Right cardiac atrium (tissue), 5 donors: ENCODE measurements around the gene CHN2. TPM values are rescaled to one million over a fixed set of nuclear protein-coding genes. Genes with fewer than 3 reads are reported as not detected.
"Not testable (repeated sequence)": the region's sequence is repeated elsewhere in the genome, so short reads cannot be mapped to it uniquely, and the experiment has no call there.

Experiments
- ATAC-seq, 2 donors: fragments of 200-7000 bp; cut with Tn5 transposase; one replicate each; pipeline versions ENCODE4 v1.8.0 to v1.9.1; 2020; ENCODE audit warnings: moderate library complexity in 2 of 2, mild to moderate bottlenecking in 1 of 2
- DNase-seq, 3 donors: peaks; one replicate each; pipeline ENCODE4 v3.0.0-alpha.2; 2020
- H3K27ac ChIP-seq: one replicate; pipeline ENCODE4 v1.5.1; 2013; ENCODE audit warnings: mild to moderate bottlenecking, low read length, control low read depth, moderate library complexity
- H3K27me3 ChIP-seq: one replicate; pipeline ENCODE4 v1.6.1; 2013; ENCODE audit not compliant: control insufficient read depth, insufficient read depth
- H3K4me1 ChIP-seq: one replicate; pipeline ENCODE4 v1.6.1; 2013; ENCODE audit warnings: low read length; ENCODE audit not compliant: control insufficient read depth, insufficient read depth
- H3K4me3 ChIP-seq: one replicate; pipeline ENCODE4 v1.5.1; 2013; ENCODE audit warnings: low read length, control low read depth
- H3K9me3 ChIP-seq: one replicate; pipeline ENCODE4 v1.6.1; 2013; ENCODE audit warnings: low read length; ENCODE audit not compliant: control insufficient read depth
- WGBS: extraction: QIAGEN DNeasy Blood & Tissue Kit; methylation state at CpG from one replicate; pipeline ENCODE4 v1.1.7; 2013; 5-methylcytosine and 5-hydroxymethylcytosine counted together
- intact Hi-C, 4 donors: fragments of 100-400 bp; cut with DNase I; formaldehyde crosslinking; loops; one replicate each; pipeline versions ENCODE4 v1.11.0 to v1.14.0; 2022 to 2023
- polyA plus RNA-seq: library from polyadenylated mRNA; stranded (reverse); fragments of 200-250 nt; gene quantifications from one replicate; pipeline ENCODE4 v1.2.3, GENCODE V29; 2013
- total RNA-seq, 4 donors: library from RNA; stranded (reverse); fragmentation: NEBNext Ultra II Directional; extraction: Animal tissue kit (Norgen Biotek cat#: 25700); gene quantifications; one replicate each; pipeline ENCODE4 v1.2.1, GENCODE V29; 2021
- donor health status: healthy with polysubstance abuse.
- donor health status: DM: no; HTN: yes; CAD: no.
- donor health status: DM: no; HTN: no; CAD: no.
- donor health status: DM: no; HTN: yes; CAD: no; lungs with severe emphysema.
- donor health status: DM: yes; HTN: yes; CAD: no.

The CHN2 gene
- total and polyA plus RNA-seq, 5 donors = 2.0 to 6.4 (median 4.3) TPM

DNA sequence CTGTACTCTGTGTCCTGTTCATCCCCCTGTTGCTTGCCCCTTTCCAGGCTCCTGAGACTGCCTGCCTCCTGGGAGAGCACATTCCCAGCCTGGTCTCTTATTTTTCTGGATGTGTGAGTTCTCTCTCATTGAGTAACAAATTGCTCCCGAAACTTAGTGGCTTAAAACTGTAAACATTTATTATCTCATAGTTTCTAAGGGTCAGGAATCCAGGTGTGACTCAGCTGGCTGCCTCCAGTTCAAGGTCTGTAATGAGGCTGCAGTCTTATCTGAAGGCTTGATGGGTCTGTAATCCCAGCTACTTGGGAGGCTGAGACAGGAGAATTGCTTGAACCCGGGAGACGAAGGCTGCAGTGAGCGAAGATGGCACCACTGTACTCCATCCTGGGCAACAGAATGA lies 315.5 kb downstream of the CHN2 start:
- H3K9me3 ChIP-seq = no peaks in the 10 kb centered on the region
- H3K27ac ChIP-seq = no peak overlapping the region
- no peak for DNase-seq
- WGBS = 96% methylated on average over 4 of the region's 4 CpGs
- no peaks in the 10 kb centered on the region for H3K4me1 ChIP-seq
- no peak overlapping the region for H3K4me3 ChIP-seq
- H3K27me3 ChIP-seq = no peaks in the 10 kb centered on the region
- intact Hi-C loops = no loop called here
- no peak for ATAC-seq

DNA sequence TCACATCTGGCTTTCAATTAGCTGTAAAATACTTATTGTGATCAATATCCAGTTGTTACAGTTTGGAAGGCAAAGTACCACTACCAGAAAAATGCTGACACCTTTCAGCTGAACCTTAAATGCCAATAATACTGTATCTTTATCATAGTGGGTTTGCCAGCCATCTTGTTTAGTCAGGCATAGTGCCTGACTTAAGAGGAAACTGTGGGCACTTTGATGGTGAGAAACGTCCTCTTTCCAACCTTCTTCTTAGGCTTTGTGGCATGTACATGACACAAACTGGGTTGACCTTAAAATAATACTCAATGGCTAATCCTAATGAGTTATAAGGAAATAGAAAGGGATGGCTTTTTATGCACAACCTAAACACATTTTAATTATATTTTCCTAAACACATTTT lies 316.8 kb downstream of the CHN2 start:
- Histone ChIP-seq H3K4me1 (no peaks in the 10 kb centered on the region), H3K9me3 (no peaks in the 10 kb centered on the region), H3K4me3 (no peak overlapping the region), H3K27ac (no peak overlapping the region), H3K27me3 (no peaks in the 10 kb centered on the region)
- WGBS = 55% methylated on average over 1 of the region's 1 CpG
- intact Hi-C loops = no loop called here
- DNase-seq = no peak
- no peak for ATAC-seq

- H3K4me1 ChIP-seq = no peaks in the 10 kb centered on the region
- no peaks in the 10 kb centered on the region for H3K27me3 ChIP-seq
- intact Hi-C loops = no loop called here
- no peak overlapping the region for H3K4me3 ChIP-seq
- ATAC-seq (peak in 1 of 2 donors; percentile 42), DNase-seq (no peak)
- WGBS = 50% methylated on average over 8 of the region's 8 CpGs
- no peak overlapping the region for H3K27ac ChIP-seq
- H3K9me3 ChIP-seq = no peaks in the 10 kb centered on the region
Observed at GRCh38 chr7:29511851-29512250, 317.3 kb downstream of the CHN2 start.

DNA sequence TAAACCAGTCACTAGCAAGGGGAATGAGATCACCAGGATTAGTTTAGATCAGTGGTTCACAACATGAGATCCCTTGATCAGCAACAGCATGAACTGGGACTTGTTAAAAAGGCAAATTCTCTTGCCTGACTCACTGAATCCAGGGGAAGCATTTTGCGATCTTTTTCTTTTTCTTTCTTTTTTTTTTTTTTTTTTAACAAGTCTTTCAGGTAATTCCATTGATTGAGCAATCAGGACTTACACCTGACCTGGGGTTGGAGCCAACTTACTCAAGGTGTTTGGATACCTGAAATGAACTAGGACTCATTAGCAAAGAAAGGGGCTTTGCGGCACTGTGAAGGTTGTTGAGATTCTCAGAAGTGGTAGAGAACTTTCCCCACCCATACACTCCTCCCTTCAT lies 321.9 kb downstream of the CHN2 start:
- no peak for ATAC-seq
- H3K9me3 ChIP-seq = no peaks in the 10 kb centered on the region
- WGBS = over 99% methylated on average over 2 of the region's 2 CpGs

GRCh38 chr7:29518616-29519015 lies 324.0 kb downstream of the CHN2 start:
- Histone ChIP-seq H3K27ac (no peak overlapping the region), H3K4me1 (no peaks in the 10 kb centered on the region), H3K9me3 (no peaks in the 10 kb centered on the region), H3K27me3 (no peaks in the 10 kb centered on the region), H3K4me3 (no peak overlapping the region)
- no peak for DNase-seq
- WGBS = 54% methylated on average over 1 of the region's 1 CpG
- intact Hi-C loops = no loop called here
- ATAC-seq = no peak

More for the DNA sequence above, 321.9 kb downstream of the CHN2 start:
- intact Hi-C loops = no loop called here
- Histone ChIP-seq H3K27ac (no peak overlapping the region), H3K4me3 (no peak overlapping the region), H3K27me3 (no peaks in the 10 kb centered on the region), H3K4me1 (no peaks in the 10 kb centered on the region)
- no peak for DNase-seq

GRCh38 chr7:29523728-29524127 lies 329.2 kb downstream of the CHN2 start:
- no peak for DNase-seq
- no peak overlapping the region for H3K4me3 ChIP-seq
- no peak overlapping the region for H3K27ac ChIP-seq
- intact Hi-C loops = no loop called here
- no peaks in the 10 kb centered on the region for H3K27me3 ChIP-seq
- no peak for ATAC-seq
- no peaks in the 10 kb centered on the region for H3K9me3 ChIP-seq
- no peaks in the 10 kb centered on the region for H3K4me1 ChIP-seq
- 77% methylated on average over 2 of the region's 2 CpGs for WGBS

DNA sequence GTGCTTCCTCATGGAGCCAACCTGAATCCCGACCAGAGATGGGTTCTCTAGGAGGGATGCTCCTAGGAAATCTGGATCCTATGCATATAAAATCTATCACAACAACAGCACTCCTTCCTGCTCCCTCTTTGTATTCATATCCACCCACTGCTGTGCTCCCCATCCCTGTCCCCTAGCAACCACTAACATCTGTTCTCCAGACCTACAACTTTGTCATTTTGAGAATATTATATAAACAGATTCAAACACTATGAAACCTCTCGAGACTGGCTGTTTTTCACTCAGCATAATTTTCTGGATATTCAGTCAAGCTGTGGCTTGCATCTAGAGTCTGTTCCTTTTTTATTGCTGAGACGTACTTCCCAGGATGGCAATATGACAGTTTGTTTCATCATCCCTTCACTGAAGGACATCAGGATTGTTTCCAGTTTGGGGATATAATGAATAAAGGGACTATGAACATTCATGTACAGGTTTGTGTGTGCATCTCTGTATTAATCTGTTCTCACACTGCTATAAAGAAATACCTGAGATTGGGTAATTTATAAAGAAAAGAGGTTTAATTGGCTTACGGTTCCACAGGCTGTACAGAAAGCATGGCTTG lies 333.0 kb downstream of the CHN2 start:
- no peak for ATAC-seq
- no peak overlapping the region for H3K4me3 ChIP-seq
- no peaks in the 10 kb centered on the region for H3K9me3 ChIP-seq
- WGBS = 88% methylated on average over 4 of the region's 4 CpGs
- no peak for DNase-seq
- no peak overlapping the region for H3K27ac ChIP-seq
- intact Hi-C loops = no loop called here
- H3K27me3 ChIP-seq = no peaks in the 10 kb centered on the region
- H3K4me1 ChIP-seq = no peaks in the 10 kb centered on the region

GRCh38 chr7:29528526-29528925 lies 334.0 kb downstream of the CHN2 start:
- H3K27me3 ChIP-seq, H3K4me3 ChIP-seq, ATAC-seq, intact Hi-C loops, H3K9me3 ChIP-seq, H3K4me1 ChIP-seq, DNase-seq, H3K27ac ChIP-seq: not testable (repeated sequence)
- WGBS = 76% methylated on average over 7 of the region's 7 CpGs

Other genes with a start within 250 kb of the CHN2 start
- 1 to 10 TPM; 1.3 to 2.9 (median 2.5) TPM for gene TRIL, start 236.4 kb upstream of the CHN2 start, total RNA-seq
- gene TRIL, start 236.4 kb upstream of the CHN2 start, polyA plus RNA-seq = 0.84 TPM
- 10 to 100 TPM; 10.1 to 14.4 (median 11.7) TPM for gene CPVL, start 48.2 kb upstream of the CHN2 start, total RNA-seq
- gene CPVL, start 48.2 kb upstream of the CHN2 start, polyA plus RNA-seq = 3.2 TPM